Endodermal cell (in vitro differentiated cells): Measurements from ENCODE around the gene TSPAN18. TPM values are rescaled to one million over a fixed set of nuclear protein-coding genes. Genes with fewer than 3 reads are reported as not detected.

Experiments
- DNase-seq: peaks from one replicate; pipeline ENCODE4 v3.0.0-alpha.2; 2017
- H3K27ac ChIP-seq: 2 replicates; pipeline ENCODE4 v1.5.1; 2013; ENCODE audit warnings: mild to moderate bottlenecking, low read depth, low read length, moderate library complexity
- H3K27me3 ChIP-seq: 2 replicates; pipeline ENCODE4 v1.6.1; 2013; ENCODE audit warnings: mild to moderate bottlenecking, low read length, moderate library complexity; ENCODE audit not compliant: insufficient read depth, control insufficient read depth, poor library complexity, severe bottlenecking
- H3K36me3 ChIP-seq: 2 replicates; pipeline ENCODE4 v1.7.0; 2013; ENCODE audit warnings: mild to moderate bottlenecking, low read length, moderate library complexity; ENCODE audit not compliant: control insufficient read depth, insufficient read depth
- H3K4me1 ChIP-seq: one replicate; pipeline ENCODE4 v1.7.0; 2013; ENCODE audit warnings: low read length; ENCODE audit not compliant: control insufficient read depth, insufficient read depth
- H3K4me3 ChIP-seq: 2 replicates; pipeline ENCODE4 v1.5.1; 2013; ENCODE audit warnings: mild to moderate bottlenecking, low read length, moderate library complexity
- H3K9ac ChIP-seq: 2 replicates; pipeline ENCODE4 v1.6.1; 2013; ENCODE audit warnings: mild to moderate bottlenecking, low read length, moderate library complexity; ENCODE audit not compliant: poor library complexity, severe bottlenecking; ENCODE audit errors: extremely low read depth
- H3K9me3 ChIP-seq: 2 replicates; pipeline ENCODE4 v1.6.1; 2013; ENCODE audit warnings: mild to moderate bottlenecking, low read length, moderate library complexity; ENCODE audit not compliant: control insufficient read depth
- H3K27ac Mint-ChIP-seq: 2 replicates; pipeline ENCODE4 v1.8.0; 2020; ENCODE audit warnings: mixed read lengths
- H3K27me3 Mint-ChIP-seq: 2 replicates; pipeline ENCODE4 v1.8.0; 2021; ENCODE audit warnings: mild to moderate bottlenecking, mixed read lengths; ENCODE audit not compliant: insufficient read depth
- H3K36me3 Mint-ChIP-seq: 2 replicates; pipeline ENCODE4 v1.8.0; 2020; ENCODE audit warnings: low read depth, mixed read lengths
- H3K4me1 Mint-ChIP-seq: 2 replicates; pipeline ENCODE4 v1.8.0; 2020; ENCODE audit warnings: mixed read lengths
- H3K4me3 Mint-ChIP-seq: 2 replicates; pipeline ENCODE4 v1.8.0; 2020; ENCODE audit warnings: mild to moderate bottlenecking, moderate library complexity, mixed read lengths
- H3K9me3 Mint-ChIP-seq: 2 replicates; pipeline ENCODE4 v1.8.0; 2020; ENCODE audit warnings: mild to moderate bottlenecking, mixed read lengths
- WGBS, 2 experiments: methylation state at CpG; one replicate each; pipeline versions ENCODE4 v1.1.5 to v1.1.7; 2013; ENCODE audit warnings: missing lambda C conversion rate in 2 of 2, mixed read lengths in 1 of 2; ENCODE audit not compliant: insufficient coverage in 1 of 2, insufficient read length in 1 of 2; 5-methylcytosine and 5-hydroxymethylcytosine counted together
- total RNA-seq, 2 donors: library from RNA; stranded (reverse); fragmentation: NEBNext Ultra II Directional in 1 of 2; extraction: Animal tissue kit (Norgen Biotek cat#: 25700) in 1 of 2; gene quantifications; 2 replicates in 1 of 2; 3 replicates in 1 of 2; pipeline ENCODE4 v1.2.1, GENCODE V29; 2021
- TF ChIP-seq, protein P1 (sequence below): fragments of 200-600 bp; sonication (generic); conservative IDR thresholded peaks from 2 replicates; pipeline ENCODE4 v1.5.0; 2021; ENCODE audit warnings: antibody characterized with exemption, mild to moderate bottlenecking

The TSPAN18 gene
- total RNA-seq, 2 donors from 2014 or later: 28.0 to 28.7 TPM

DNA sequence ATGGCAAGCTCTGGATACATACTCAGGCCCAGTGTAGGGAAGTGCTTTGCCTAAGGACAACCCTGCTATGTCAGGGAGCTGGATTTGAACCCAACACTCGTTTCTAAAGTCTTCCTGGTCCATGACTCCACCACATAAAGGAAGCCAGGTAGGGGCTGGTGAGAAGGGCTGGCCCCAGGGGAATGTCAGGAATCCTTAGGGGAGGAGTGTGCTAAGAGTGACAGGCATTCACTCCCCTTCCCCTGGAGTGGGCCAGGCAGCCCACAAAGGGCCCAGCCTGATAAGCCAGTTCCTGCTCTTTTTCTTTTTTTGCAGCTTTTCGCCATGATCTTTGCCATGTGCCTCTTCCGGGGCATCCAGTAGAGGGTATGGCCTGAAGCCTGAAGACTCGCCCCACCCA is 202.1 kb downstream of the TSPAN18 start:
- no peaks in the 10 kb centered on the region for H3K36me3 ChIP-seq
- Mint-ChIP-seq H3K4me3 (no peak overlapping the region), H3K27ac (peak overlapping the region; percentile 84), H3K4me1 (peaks cover 18% of the 10 kb centered on the region), H3K9me3 (no peaks in the 10 kb centered on the region), H3K27me3 (no peaks in the 10 kb centered on the region), H3K36me3 (peaks cover 5% of the 10 kb centered on the region)
- no peak overlapping the region for H3K27ac ChIP-seq
- H3K4me3 ChIP-seq: no peak overlapping the region
- peaks cover 6% of the 10 kb centered on the region for H3K4me1 ChIP-seq
- H3K9ac ChIP-seq: no peak overlapping the region
- 72 to 83% methylated on average over 2 to 4 of the region's 4 CpGs for WGBS, 2 experiments
- peak; percentile 90 for DNase-seq
- TF ChIP-seq, protein P1, sequence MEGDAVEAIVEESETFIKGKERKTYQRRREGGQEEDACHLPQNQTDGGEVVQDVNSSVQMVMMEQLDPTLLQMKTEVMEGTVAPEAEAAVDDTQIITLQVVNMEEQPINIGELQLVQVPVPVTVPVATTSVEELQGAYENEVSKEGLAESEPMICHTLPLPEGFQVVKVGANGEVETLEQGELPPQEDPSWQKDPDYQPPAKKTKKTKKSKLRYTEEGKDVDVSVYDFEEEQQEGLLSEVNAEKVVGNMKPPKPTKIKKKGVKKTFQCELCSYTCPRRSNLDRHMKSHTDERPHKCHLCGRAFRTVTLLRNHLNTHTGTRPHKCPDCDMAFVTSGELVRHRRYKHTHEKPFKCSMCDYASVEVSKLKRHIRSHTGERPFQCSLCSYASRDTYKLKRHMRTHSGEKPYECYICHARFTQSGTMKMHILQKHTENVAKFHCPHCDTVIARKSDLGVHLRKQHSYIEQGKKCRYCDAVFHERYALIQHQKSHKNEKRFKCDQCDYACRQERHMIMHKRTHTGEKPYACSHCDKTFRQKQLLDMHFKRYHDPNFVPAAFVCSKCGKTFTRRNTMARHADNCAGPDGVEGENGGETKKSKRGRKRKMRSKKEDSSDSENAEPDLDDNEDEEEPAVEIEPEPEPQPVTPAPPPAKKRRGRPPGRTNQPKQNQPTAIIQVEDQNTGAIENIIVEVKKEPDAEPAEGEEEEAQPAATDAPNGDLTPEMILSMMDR: no peak
- no peaks in the 10 kb centered on the region for H3K9me3 ChIP-seq
- no peaks in the 10 kb centered on the region for H3K27me3 ChIP-seq

DNA sequence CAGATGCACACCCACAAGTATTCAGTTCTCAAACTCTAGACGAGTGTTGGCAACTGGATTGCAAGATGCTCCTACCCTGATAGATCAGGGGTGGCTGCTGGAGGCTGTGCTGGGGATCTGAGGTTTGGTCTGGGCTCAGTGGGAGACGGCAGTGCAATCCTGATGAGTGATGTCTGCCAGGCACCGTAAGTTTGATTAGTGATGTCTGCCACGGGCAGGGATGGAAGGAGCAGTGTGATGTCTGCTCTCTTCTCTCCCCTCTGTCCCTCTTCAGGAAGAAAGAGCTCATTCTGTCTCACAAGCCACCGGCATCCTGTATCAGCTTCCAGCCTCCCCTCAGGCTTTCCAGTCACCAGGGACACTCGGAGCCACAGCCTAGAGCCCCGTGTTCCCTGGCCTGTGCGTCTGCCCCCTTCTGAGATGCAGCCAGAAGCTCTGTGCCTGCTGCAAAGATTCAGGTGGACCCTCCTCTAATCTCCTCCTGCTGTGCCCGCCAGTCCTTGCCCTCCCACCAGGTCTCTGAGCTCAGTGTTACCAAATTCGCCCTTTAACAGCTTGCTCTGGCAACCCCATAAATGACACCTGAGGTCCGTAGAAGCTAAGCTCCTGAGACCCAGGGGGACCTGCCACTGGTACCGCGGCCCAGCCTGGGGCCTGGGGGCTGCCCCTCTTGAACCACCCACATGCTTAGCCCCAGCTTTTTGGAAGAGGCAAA is 204.0 kb downstream of the TSPAN18 start:
- Histone ChIP-seq H3K27ac (peak overlapping the region; percentile 41), H3K4me1 (peaks cover 6% of the 10 kb centered on the region), H3K36me3 (peaks cover 18% of the 10 kb centered on the region), H3K27me3 (no peaks in the 10 kb centered on the region), H3K9me3 (no peaks in the 10 kb centered on the region), H3K4me3 (no peak overlapping the region), H3K9ac (no peak overlapping the region)
- no peak overlapping the region for H3K4me3 Mint-ChIP-seq
- no peak for DNase-seq
- H3K27me3 Mint-ChIP-seq: no peaks in the 10 kb centered on the region
- peaks cover 18% of the 10 kb centered on the region for H3K4me1 Mint-ChIP-seq
- peak overlapping the region; percentile 67 for H3K27ac Mint-ChIP-seq
- H3K9me3 Mint-ChIP-seq: no peaks in the 10 kb centered on the region
- TF ChIP-seq, protein P1: no peak
- WGBS, 2 experiments: 71 to 92% methylated on average over 5 to 13 of the region's 13 CpGs
- H3K36me3 Mint-ChIP-seq: peaks cover 19% of the 10 kb centered on the region

- TF ChIP-seq, protein P1: no peak
- Mint-ChIP-seq H3K4me3 (no peak overlapping the region), H3K4me1 (peaks cover 18% of the 10 kb centered on the region), H3K9me3 (no peaks in the 10 kb centered on the region), H3K36me3 (peaks cover 25% of the 10 kb centered on the region), H3K27ac (no peak overlapping the region), H3K27me3 (no peaks in the 10 kb centered on the region)
- peaks cover 6% of the 10 kb centered on the region for H3K4me1 ChIP-seq
- DNase-seq: no peak
- peak overlapping the region; percentile 41 for H3K27ac ChIP-seq
- H3K9me3 ChIP-seq: no peaks in the 10 kb centered on the region
- WGBS, 2 experiments: 92 to 100% methylated on average over 1 to 3 of the region's 3 CpGs
- no peaks in the 10 kb centered on the region for H3K27me3 ChIP-seq
- H3K4me3 ChIP-seq: no peak overlapping the region
- H3K36me3 ChIP-seq: peaks cover 24% of the 10 kb centered on the region
- no peak overlapping the region for H3K9ac ChIP-seq
These were observed 204.7 kb downstream of the TSPAN18 start for GRCh38 chr11:44931466-44931865.
